Right atrium auricular region (tissue), 2 donors: ENCODE results near the gene ZNF33B. TPM values are rescaled to one million over a fixed set of nuclear protein-coding genes. Genes with fewer than 3 reads are reported as not detected.
"Not testable (repeated sequence)": the region's sequence is repeated elsewhere in the genome, so short reads cannot be mapped to it uniquely, and the experiment has no call there.

Experiments
- DNase-seq: peaks from one replicate; pipeline ENCODE4 v3.0.0-alpha.2; 2019; ENCODE audit warnings: low spot score
- H3K27ac ChIP-seq, 2 donors: fragments of 200-600 bp; sonication (generic); 1 replicate in 1 of 2; 2 replicates in 1 of 2; pipeline ENCODE4 v1.5.1; 2016 to 2019
- H3K27me3 ChIP-seq, 2 donors: fragments of 200-600 bp; sonication (generic); one replicate each; pipeline versions ENCODE4 v1.5.1 to v1.6.0; 2017 to 2019
- H3K36me3 ChIP-seq: fragments of 200-600 bp; sonication (generic); one replicate; pipeline ENCODE4 v1.5.1; 2016
- H3K4me1 ChIP-seq, 2 donors: fragments of 200-600 bp; sonication (generic); one replicate each; pipeline versions ENCODE4 v1.5.1 to v1.6.0; 2017 to 2019
- H3K4me3 ChIP-seq, 2 donors: fragments of 200-600 bp; sonication (generic); 1 replicate in 1 of 2; 2 replicates in 1 of 2; pipeline ENCODE4 v1.5.1; 2017 to 2019; ENCODE audit warnings: mild to moderate bottlenecking in 1 of 2, moderate library complexity in 1 of 2
- H3K9me3 ChIP-seq, 2 donors: fragments of 200-600 bp; sonication (generic); one replicate each; pipeline ENCODE4 v1.5.1; 2019
- total RNA-seq, 2 donors: library from RNA; depleted of rRNA; stranded (reverse); fragments of >200 nt; gene quantifications; one replicate each; pipeline ENCODE4 v1.1.0, GENCODE V29; 2016
- TF ChIP-seq, protein P1 (sequence below), 2 donors: fragments of 200-600 bp; sonication (generic); IDR thresholded peaks; one replicate each; pipeline ENCODE4 v1.5.1; 2019; ENCODE audit warnings: antibody characterized with exemption in 2 of 2

Gene ZNF33B
- total RNA-seq: 10 to 100 TPM in 1 of 2 donors, 1 to 10 TPM in 1; 7.0 to 11.2 TPM

DNA sequence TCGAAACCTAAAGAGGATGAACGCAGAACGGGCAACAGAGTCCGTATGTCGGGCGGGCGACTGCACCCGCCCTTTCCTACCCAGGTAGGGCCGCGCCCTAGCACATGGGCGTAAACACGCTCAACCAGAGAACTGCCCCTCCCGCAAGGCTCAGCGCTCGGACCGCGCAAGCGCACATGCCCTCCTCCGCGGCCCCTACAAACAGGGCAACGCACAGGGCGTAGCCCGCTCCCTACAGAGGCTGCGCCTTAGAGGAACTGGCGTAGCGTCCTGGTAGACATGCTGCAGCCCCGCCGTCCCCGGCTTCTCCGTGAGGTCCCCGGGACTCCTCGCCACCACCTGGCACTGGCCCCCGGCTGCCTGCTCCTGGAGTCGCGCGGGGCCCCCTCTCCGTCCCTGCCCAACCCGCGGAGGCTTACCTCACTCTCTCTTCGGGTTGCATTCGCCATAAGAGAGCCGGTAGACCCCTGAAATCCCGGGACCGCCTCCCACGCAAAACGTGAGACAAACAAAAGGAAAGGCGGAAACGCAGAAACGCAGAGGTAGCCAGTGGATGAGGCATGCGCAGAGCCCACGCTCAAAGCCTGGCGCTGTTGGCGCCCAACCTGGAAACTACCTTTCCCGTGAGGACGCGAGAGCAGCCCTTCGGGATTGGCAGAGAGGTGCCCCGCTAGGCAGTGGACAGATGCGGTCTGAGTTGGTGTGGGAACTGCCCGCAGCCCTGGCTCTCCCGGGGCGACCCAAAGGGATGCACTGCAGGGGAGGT lies at the start of gene ZNF33B:
ZNF33B (minus strand) TSS at position 516 of the 766 bp plus-strand sequence. CDS start 1,642 bp downstream, outside the sequence.
- Histone ChIP-seq H3K9me3 (no peaks in the 10 kb centered on the region), H3K27me3 (no peaks in the 10 kb centered on the region), H3K27ac (peak within 1 kb of the TSS; percentile 86 to 93), H3K4me1 (peaks cover 0 to 6% of the 10 kb centered on the region in 2 donors), H3K36me3 (no peaks in the 10 kb centered on the region), H3K4me3 (peak within 1 kb of the TSS; percentile 62 to 81)
- TF ChIP-seq, protein P1, sequence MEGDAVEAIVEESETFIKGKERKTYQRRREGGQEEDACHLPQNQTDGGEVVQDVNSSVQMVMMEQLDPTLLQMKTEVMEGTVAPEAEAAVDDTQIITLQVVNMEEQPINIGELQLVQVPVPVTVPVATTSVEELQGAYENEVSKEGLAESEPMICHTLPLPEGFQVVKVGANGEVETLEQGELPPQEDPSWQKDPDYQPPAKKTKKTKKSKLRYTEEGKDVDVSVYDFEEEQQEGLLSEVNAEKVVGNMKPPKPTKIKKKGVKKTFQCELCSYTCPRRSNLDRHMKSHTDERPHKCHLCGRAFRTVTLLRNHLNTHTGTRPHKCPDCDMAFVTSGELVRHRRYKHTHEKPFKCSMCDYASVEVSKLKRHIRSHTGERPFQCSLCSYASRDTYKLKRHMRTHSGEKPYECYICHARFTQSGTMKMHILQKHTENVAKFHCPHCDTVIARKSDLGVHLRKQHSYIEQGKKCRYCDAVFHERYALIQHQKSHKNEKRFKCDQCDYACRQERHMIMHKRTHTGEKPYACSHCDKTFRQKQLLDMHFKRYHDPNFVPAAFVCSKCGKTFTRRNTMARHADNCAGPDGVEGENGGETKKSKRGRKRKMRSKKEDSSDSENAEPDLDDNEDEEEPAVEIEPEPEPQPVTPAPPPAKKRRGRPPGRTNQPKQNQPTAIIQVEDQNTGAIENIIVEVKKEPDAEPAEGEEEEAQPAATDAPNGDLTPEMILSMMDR (IDR thresholded peaks at IDR 0.05): no peak
- DNase-seq: peak; percentile 88

DNA sequence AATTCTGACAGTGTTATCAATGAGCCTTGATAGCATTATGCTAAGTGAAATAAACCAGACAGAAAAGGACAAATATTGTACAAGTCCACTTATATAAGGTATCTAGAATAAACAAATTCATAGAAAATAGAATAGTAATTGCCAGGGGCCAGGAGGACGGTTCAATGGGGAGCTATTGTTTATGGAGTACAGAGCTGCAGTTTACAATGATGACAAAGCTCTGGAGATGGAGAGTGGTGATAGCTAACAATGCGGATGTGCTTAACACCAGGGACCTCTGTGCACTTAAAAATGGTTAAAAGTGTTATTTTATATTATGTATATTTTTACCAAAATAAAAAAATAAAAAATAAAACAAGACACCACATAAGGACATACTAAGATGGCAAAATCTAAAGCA lies 46.1 kb upstream of the ZNF33B start:
- no peaks in the 10 kb centered on the region for H3K36me3 ChIP-seq
- no peak overlapping the region for H3K4me3 ChIP-seq
- no peaks in the 10 kb centered on the region for H3K27me3 ChIP-seq
- no peak for DNase-seq
- TF ChIP-seq, protein P1 (IDR thresholded peaks at IDR 0.05): no peak
- no peak overlapping the region for H3K27ac ChIP-seq
- no peaks in the 10 kb centered on the region for H3K9me3 ChIP-seq
- H3K4me1 ChIP-seq: no peaks in the 10 kb centered on the region

DNA sequence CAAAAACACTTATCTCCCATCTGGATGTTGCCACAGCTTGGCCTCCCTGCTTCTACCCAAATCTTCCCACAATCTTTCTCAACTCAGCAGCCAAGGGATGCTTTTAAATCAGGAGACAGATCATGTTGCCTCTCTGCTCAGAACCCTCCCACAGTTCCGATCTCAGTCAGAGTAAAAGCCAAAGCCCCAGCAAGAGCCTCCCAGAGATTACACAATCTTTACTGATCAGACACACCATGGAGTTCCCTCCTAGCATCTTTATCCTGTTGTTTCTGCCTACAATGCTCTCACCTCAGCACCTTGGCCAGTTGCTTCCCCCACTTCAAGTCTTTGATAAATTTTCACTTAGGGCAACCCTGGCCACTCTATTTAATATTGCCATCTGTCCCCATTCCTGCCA lies 41.9 kb upstream of the ZNF33B start:
- DNase-seq: no peak
- no peaks in the 10 kb centered on the region for H3K36me3 ChIP-seq
- TF ChIP-seq, protein P1 (IDR thresholded peaks at IDR 0.05): no peak
- no peak overlapping the region for H3K4me3 ChIP-seq
- H3K9me3 ChIP-seq: no peaks in the 10 kb centered on the region
- H3K4me1 ChIP-seq: no peaks in the 10 kb centered on the region
- no peak overlapping the region for H3K27ac ChIP-seq
- H3K27me3 ChIP-seq: no peaks in the 10 kb centered on the region

- H3K4me1 ChIP-seq, H3K36me3 ChIP-seq, DNase-seq, H3K27me3 ChIP-seq, H3K9me3 ChIP-seq, H3K4me3 ChIP-seq, H3K27ac ChIP-seq: not testable (repeated sequence)
These were observed 27.0 kb upstream of the ZNF33B start for GRCh38 chr10:42665181-42665979.

DNA sequence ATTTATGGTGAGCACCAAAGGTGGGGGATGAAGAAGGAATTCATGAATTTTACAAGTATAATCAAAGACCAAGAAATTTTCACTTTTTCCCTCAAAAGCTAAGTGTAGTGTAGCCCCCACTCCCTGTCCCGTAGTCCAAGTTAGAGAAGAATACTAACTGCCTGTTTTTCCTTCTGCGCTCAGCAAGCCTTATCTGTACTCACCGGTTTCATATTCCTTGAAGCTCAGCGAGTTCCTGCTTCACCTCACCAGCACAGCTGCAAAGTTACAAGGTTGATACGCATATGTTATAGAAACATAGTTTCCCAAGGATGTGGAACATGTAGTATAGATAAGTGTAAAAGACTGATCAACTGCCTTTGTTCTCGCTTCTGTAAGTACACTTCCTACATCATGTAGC lies 16.0 kb upstream of the ZNF33B start:
- H3K36me3 ChIP-seq: no peaks in the 10 kb centered on the region
- DNase-seq: no peak
- TF ChIP-seq, protein P1 (IDR thresholded peaks at IDR 0.05): no peak
- H3K9me3 ChIP-seq: no peaks in the 10 kb centered on the region
- H3K4me3 ChIP-seq: no peak overlapping the region
- no peaks in the 10 kb centered on the region for H3K27me3 ChIP-seq
- no peaks in the 10 kb centered on the region for H3K4me1 ChIP-seq
- H3K27ac ChIP-seq: no peak overlapping the region

DNA sequence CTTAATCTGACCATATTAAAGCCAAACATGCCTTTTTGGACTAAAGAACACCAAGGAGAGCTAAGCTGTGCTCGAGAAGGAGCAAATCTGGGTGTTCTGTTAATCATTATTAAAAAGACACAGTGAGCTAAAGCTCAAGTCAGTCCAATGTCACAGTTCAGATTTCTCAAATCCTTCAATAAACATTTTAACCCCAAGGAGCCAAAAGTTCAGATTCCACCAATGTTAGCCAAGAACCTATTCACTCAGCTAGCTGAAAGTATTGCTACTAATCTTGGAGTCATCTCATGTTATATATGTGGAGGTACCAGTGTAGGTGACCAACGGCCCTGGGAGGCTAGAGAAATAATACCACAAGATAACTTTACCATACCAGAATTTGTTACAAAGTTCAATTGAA lies 14.5 kb upstream of the ZNF33B start:
- Histone ChIP-seq H3K27ac (no peak overlapping the region), H3K9me3 (no peaks in the 10 kb centered on the region), H3K4me3 (no peak overlapping the region), H3K36me3 (no peaks in the 10 kb centered on the region), H3K4me1 (no peaks in the 10 kb centered on the region), H3K27me3 (no peaks in the 10 kb centered on the region)
- TF ChIP-seq, protein P1 (IDR thresholded peaks at IDR 0.05): no peak
- no peak for DNase-seq
